ENCODE results near the gene NOTCH1. TPM values are rescaled to one million over a fixed set of nuclear protein-coding genes. Genes with fewer than 3 reads are reported as not detected.

NOTCH1 gene
- total and polyA plus RNA-seq, 2 experiments from 2014 or later: 7.1 to 20.9 TPM

- H3K4me1 ChIP-seq (ENCODE audit: low read depth): no peaks in the 10 kb centered on the region
- H3K27me3 ChIP-seq: no peaks in the 10 kb centered on the region
- H3K9me3 ChIP-seq (ENCODE audit: low read depth): no peaks in the 10 kb centered on the region
- no peak for TF ChIP-seq CTCF (IDR thresholded peaks at IDR 0.05; ENCODE audit: low read depth, low read length)
- H3K4me3 ChIP-seq: no peak overlapping the region
- H3K36me3 ChIP-seq: peaks cover 63% of the 10 kb centered on the region
- H3K27ac ChIP-seq: no peak overlapping the region
- no peak for DNase-seq (ENCODE audit: low read depth in 1 of 2, low spot score in 1 of 2)
Observed at GRCh38 chr9:136470792-136471469, 74.9 kb downstream of the NOTCH1 start.

- Histone ChIP-seq H3K4me1 (ENCODE audit: low read depth) (no peaks in the 10 kb centered on the region), H3K36me3 (peaks cover 66% of the 10 kb centered on the region), H3K4me3 (no peak overlapping the region), H3K27me3 (no peaks in the 10 kb centered on the region), H3K27ac (no peak overlapping the region), H3K9me3 (ENCODE audit: low read depth) (no peaks in the 10 kb centered on the region)
- TF ChIP-seq CTCF (IDR thresholded peaks at IDR 0.05; ENCODE audit: low read depth, low read length): no peak
- DNase-seq (ENCODE audit: low read depth in 1 of 2, low spot score in 1 of 2): no peak
Observed at GRCh38 chr9:136470356-136470755, 75.5 kb downstream of the NOTCH1 start.

GRCh38 chr9:136467766-136468165 lies 78.1 kb downstream of the NOTCH1 start:
- Histone ChIP-seq H3K9me3 (ENCODE audit: low read depth) (no peaks in the 10 kb centered on the region), H3K4me1 (ENCODE audit: low read depth) (no peaks in the 10 kb centered on the region), H3K27me3 (no peaks in the 10 kb centered on the region), H3K27ac (no peak overlapping the region), H3K4me3 (no peak overlapping the region), H3K36me3 (peaks cover 74% of the 10 kb centered on the region)
- no peak for TF ChIP-seq CTCF (IDR thresholded peaks at IDR 0.05; ENCODE audit: low read depth, low read length)
- DNase-seq (ENCODE audit: low read depth in 1 of 2, low spot score in 1 of 2): no peak

- TF ChIP-seq CTCF (IDR thresholded peaks at IDR 0.05; ENCODE audit: low read depth, low read length): no peak
- Histone ChIP-seq H3K27ac (no peak overlapping the region), H3K36me3 (peaks cover 76% of the 10 kb centered on the region), H3K4me3 (no peak overlapping the region), H3K4me1 (ENCODE audit: low read depth) (no peaks in the 10 kb centered on the region), H3K27me3 (no peaks in the 10 kb centered on the region), H3K9me3 (ENCODE audit: low read depth) (no peaks in the 10 kb centered on the region)
- no peak for DNase-seq (ENCODE audit: low read depth in 1 of 2, low spot score in 1 of 2)
Observed at GRCh38 chr9:136466155-136466541, 79.7 kb downstream of the NOTCH1 start.

GRCh38 chr9:136465500-136466154 lies 80.2 kb downstream of the NOTCH1 start:
- Histone ChIP-seq H3K4me1 (ENCODE audit: low read depth) (no peaks in the 10 kb centered on the region), H3K27ac (no peak overlapping the region), H3K9me3 (ENCODE audit: low read depth) (no peaks in the 10 kb centered on the region), H3K4me3 (no peak overlapping the region), H3K27me3 (no peaks in the 10 kb centered on the region), H3K36me3 (peaks cover 79% of the 10 kb centered on the region)
- TF ChIP-seq CTCF (IDR thresholded peaks at IDR 0.05; ENCODE audit: low read depth, low read length): no peak
- no peak for DNase-seq (ENCODE audit: low read depth in 1 of 2, low spot score in 1 of 2)
